Fibroblast of gingiva (primary cell): Measurements from ENCODE around the gene NPIPA7.
"Not testable (repeated sequence)": the region's sequence is repeated elsewhere in the genome, so short reads cannot be mapped to it uniquely, and the experiment has no call there.

Experiments
- DNase-seq: peaks from one replicate; pipeline ENCODE4 v3.0.0-alpha.2; 2011; ENCODE audit warnings: low read depth

NPIPA7 gene

DNA sequence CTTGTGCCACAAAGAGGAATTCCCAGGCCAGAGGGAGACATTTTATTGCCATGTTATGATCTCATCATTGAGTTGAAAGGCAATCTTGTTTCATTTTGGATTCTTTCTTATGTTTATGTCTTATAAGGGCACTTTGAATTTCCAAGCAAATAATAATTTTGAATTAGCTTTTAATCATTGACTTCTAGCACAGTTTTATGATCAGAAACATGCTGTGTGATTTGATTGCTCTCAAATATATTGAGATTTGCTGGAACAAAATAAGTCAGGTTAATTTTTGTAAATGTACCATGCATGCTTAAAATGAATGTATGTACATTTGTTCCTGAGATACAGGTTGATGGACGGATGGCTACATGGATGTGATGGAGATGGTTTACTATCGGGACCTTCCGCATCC lies at the start of gene NPIPA7:
Gene NPIPA7, plus strand, starts transcription at position 301 of the 400 bp plus-strand sequence. CDS start 105 bp downstream, outside the sequence.
- not testable (repeated sequence) for DNase-seq

DNA sequence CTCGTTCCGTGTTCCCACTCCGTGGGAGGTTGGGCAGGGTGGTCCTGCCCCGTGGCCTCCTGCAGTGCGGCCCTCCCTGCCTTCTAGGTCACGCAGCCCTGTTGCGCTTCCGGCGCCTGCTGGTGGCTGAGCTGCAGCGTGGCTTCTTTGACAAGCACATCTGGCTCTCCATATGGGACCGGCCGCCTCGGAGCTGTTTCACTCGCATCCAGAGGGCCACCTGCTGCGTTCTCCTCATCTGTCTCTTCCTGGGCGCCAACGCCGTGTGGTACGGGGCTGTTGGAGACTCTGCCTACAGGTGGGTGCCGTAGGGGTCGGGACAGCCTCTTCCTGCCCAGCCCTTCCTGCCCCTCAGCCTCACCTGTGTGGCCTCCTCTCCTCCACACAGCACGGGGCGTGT lies 47.5 kb upstream of the NPIPA7 start:
- not testable (repeated sequence) for DNase-seq

- DNase-seq, result not testable (repeated sequence)
These were observed 21.4 kb upstream of the NPIPA7 start for GRCh38 chr16:16357556-16357955.

GRCh38 chr16:16358539-16359240 lies 20.2 kb upstream of the NPIPA7 start:
- not testable (repeated sequence) for DNase-seq

DNA sequence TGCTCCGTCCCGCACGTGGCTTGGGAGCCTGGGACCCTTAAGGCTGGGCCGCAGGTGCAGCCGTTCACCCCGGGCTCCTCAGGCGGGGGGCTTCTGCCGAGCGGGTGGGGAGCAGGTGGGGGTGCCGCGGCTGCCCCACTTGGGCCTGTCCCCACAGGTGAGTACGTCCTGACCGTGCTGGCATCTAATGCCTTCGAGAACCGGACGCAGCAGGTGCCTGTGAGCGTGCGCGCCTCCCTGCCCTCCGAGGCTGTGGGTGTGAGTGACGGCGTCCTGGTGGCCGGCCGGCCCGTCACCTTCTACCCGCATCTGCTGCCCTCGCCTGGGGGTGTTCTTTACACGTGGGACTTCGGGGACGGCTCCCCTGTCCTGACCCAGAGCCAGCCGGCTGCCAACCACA lies 15.3 kb upstream of the NPIPA7 start:
- DNase-seq, result not testable (repeated sequence)

DNA sequence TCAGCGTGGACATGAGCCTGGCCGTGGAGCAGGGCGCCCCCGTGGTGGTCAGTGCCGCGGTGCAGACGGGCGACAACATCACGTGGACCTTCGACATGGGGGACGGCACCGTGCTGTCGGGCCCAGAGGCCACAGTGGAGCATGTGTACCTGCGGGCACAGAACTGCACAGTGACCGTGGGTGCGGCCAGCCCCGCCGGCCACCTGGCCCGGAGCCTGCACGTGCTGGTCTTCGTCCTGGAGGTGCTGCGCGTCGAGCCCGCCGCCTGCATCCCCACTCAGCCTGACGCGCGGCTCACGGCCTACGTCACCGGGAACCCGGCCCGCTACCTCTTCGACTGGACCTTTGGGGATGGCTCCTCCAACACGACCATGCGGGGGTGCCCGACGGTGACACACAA lies 14.8 kb upstream of the NPIPA7 start:
- DNase-seq, result not testable (repeated sequence)

- DNase-seq, result not testable (repeated sequence)
These were observed 14.2 kb upstream of the NPIPA7 start for GRCh38 chr16:16364701-16365100.

DNA sequence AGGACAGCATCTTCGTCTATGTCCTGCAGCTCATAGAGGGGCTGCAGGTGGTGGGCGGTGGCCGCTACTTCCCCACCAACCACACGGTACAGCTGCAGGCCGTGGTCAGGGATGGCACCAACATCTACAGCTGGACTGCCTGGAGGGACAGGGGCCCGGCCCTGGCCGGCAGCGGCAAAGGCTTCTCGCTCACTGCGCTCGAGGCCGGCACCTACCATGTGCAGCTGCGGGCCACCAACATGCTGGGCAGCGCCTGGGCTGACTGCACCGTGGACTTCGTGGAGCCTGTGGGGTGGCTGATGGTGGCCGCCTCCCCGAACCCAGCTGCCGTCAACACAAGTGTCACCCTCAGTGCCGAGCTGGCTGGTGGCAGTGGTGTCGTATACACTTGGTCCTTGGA lies 13.6 kb upstream of the NPIPA7 start:
- DNase-seq, result peak; percentile 0

DNA sequence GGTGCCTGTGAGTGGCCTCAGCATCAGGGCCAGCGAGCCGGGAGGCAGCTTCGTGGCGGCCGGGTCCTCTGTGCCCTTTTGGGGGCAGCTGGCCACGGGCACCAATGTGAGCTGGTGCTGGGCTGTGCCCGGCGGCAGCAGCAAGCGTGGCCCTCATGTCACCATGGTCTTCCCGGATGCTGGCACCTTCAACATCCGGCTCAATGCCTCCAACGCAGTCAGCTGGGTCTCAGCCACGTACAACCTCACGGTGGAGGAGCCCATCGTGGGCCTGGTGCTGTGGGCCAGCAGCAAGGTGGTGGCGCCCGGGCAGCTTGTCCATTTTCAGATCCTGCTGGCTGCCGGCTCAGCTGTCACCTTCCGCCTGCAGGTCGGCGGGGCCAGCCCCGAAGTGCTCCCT lies 13.1 kb upstream of the NPIPA7 start:
- not testable (repeated sequence) for DNase-seq

- DNase-seq, result not testable (repeated sequence)
These were observed 12.2 kb upstream of the NPIPA7 start for GRCh38 chr16:16366552-16367284.

DNA sequence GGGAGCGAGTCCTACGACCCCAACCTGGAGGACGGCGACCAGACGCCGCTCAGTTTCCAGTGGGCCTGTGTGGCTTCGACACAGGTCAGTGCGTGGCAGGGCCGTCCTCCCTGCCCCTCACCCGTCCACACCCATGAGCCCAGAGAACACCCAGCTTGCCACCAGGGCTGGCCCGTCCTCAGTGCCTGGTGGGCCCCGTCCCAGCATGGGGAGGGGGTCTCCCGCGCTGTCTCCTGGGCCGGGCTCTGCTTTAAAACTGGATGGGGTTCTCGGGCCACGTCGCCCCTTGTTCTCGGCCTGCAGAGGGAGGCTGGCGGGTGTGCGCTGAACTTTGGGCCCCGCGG lies 11.7 kb upstream of the NPIPA7 start:
- not testable (repeated sequence) for DNase-seq

GRCh38 chr16:16369081-16369856 lies 9.7 kb upstream of the NPIPA7 start:
- peak; percentile 0 for DNase-seq

DNA sequence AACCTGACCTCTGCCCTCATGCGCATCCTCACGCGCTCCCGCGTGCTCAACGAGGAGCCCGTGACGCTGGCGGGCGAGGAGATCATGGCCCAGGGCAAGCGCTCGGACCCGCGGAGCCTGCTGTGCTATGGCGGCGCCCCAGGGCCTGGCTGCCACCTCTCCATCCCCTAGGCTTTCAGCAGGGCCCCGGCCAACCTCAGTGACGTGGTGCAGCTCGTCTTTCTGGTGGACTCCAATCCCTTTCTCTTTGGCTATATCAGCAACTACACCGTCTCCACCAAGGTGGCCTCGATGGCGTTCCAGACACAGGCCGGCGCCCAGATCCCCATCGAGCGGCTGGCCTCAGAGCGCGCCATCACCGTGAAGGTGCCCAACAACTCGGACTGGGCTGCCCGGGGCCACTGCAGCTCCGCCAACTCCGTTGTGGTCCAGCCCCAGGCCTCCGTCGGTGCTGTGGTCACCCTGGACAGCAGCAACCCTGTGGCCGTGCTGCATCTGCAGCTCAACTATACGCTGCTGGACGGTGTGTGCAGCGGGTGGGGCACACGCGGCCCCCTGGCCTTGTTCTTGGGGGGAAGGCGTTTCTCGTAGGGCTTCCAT lies 7.7 kb upstream of the NPIPA7 start:
- DNase-seq, result not testable (repeated sequence)

DNA sequence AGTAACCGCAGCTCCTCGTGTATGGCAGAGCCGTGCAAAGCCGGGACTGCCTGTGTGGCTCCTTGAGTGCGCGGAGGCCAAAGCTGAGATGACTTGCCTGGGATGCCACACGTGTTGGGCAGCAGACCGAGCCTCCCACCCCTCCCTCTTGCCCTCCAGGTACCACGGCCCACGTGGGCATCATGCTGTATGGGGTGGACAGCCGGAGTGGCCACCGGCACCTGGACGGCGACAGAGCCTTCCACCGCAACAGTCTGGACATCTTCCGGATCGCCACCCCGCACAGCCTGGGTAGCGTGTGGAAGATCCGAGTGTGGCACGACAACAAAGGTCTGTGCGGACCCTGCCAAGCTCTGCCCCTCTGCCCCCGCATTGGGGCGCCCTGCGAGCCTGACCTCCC lies 4.7 kb upstream of the NPIPA7 start:
- DNase-seq, result not testable (repeated sequence)

- DNase-seq, result not testable (repeated sequence)
These were observed 20.7 kb downstream of the NPIPA7 start for GRCh38 chr16:16399685-16400084.

- not testable (repeated sequence) for DNase-seq
These were observed 23.4 kb downstream of the NPIPA7 start for GRCh38 chr16:16402333-16402732.

GRCh38 chr16:16404283-16404682 lies 25.3 kb downstream of the NPIPA7 start:
- DNase-seq, result not testable (repeated sequence)

DNA sequence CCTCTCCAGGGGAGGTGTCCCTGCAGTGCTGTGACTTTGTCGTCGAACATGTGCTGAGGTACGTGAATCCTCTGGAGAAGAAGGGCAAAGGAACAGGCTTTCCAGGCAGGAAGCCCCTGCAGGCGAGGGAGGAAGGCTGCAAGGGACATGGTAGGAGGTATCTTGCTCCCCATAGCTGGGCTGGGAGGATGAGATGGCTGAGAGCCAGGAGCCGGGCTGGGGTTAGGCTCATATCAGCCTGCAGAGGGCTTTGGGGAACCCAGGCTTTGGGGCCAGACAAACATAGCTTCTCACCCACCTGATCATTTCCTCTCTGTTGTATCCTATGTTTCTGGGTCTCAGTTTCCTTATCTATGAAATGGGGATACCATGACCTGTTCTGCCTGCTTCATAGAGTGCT lies 26.5 kb downstream of the NPIPA7 start:
- DNase-seq, result not testable (repeated sequence)

DNA sequence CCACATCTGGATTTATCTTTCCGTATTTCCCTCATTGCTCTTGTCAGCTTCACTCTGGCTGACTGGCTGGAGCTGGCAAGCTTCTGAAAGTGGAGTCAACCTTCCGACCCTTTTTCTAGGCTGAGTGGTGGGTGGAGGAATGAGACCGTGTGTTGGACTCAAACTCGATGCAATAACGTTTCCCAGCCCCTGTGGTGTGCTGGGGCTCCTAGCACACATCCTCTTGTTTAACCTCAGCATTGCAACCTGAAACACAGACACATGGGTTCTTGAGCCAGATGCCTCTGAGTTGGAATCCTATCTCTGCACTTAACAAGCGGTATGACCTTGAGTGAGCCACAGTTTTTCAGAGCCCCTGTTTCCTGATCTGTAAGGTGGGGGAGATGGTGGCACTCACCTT lies 29.5 kb downstream of the NPIPA7 start:
- not testable (repeated sequence) for DNase-seq

- DNase-seq, result not testable (repeated sequence)
These were observed 34.8 kb downstream of the NPIPA7 start for GRCh38 chr16:16413773-16414172.

DNA sequence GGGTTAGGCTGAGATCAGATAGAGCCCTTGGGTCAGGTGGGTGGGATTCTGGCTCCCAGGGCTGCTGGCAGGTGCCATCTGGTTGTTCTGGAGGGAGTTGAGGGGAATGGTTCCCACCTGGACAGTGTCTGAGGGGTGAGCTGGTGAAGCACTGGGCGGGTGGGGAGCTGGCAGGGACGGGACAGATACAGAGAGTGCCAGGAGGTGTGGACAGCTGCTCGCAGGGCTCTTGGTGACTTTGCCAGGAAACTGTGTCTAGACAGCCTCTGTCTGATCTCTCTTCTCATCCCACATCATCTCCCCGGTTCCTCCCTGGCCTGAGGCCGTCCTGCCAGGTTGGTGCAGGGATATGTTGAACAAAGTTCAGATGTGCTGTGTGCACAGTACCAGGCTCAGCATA lies 38.1 kb downstream of the NPIPA7 start:
- not testable (repeated sequence) for DNase-seq

DNA sequence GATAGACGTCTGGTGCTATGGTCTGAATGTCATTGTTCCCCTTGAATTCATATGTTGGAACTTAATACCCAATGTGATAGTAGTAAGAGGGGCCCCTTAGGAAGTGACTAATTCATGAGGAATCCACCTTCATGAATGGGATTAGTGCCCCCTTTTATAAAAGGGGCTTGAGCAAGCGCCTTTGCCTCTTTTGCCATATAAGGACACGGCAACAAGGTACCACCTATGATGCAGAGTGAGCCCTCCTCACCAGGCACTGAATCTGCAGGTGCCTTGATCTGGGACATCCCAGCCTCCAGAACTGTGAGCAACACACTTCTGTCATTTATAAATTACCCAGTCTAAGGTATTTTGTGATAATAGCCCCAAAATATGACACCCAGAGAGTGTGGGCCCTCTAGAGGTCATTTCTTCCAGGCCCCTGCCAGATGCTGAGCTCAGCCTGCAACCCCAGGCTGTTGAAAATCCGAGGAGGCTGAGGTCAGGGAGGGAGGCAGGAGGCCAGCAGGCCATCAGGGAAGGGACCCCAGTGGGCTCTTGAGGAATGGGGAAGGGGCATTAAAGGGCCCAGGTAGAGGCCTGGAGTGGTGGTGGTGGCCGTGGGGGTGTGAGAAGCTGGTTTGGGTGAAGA lies 39.1 kb downstream of the NPIPA7 start:
- DNase-seq, result not testable (repeated sequence)
